ENCODE measurements around the gene PKP4. TPM values are rescaled to one million over a fixed set of nuclear protein-coding genes. Genes with fewer than 3 reads are reported as not detected.

Gene PKP4
- total and polyA plus RNA-seq, 3 donors from 2014 or later, result 42.5 to 60.5 (median 60.0) TPM

DNA sequence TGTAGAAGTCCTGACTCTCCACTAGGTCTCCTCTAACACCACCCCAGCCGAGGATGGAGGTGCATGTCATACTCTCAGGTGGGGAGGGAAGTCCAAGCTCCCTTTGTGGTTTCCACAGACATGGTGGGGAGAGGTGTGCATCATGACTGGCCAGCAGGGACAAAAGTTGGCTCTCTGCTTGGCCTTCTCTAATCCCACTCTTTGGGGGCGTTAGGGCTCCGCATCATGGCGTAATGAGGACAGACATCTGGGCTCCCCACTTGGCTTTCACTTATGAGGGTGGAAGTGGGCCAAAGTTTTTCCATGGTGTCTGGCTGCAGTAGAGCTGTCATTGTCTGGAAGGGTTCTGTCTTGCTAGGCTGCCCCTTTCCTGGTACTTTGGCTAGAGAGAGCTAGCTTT lies 257.7 kb downstream of the PKP4 start:
- Histone ChIP-seq H3K27ac (no peak overlapping the region), H3K9me3 (no peaks in the 10 kb centered on the region), H3K27me3 (no peaks in the 10 kb centered on the region), H3K4me1 (peaks cover 6% of the 10 kb centered on the region), H3K4me3 (no peak overlapping the region), H3K36me3 (ENCODE audit: low read depth, missing control alignments) (no peaks in the 10 kb centered on the region)
- WGBS, 2 donors, result 68 to 71% methylated on average over 4 of the region's 4 CpGs
- no peak for DNase-seq
- TF ChIP-seq, protein P1, sequence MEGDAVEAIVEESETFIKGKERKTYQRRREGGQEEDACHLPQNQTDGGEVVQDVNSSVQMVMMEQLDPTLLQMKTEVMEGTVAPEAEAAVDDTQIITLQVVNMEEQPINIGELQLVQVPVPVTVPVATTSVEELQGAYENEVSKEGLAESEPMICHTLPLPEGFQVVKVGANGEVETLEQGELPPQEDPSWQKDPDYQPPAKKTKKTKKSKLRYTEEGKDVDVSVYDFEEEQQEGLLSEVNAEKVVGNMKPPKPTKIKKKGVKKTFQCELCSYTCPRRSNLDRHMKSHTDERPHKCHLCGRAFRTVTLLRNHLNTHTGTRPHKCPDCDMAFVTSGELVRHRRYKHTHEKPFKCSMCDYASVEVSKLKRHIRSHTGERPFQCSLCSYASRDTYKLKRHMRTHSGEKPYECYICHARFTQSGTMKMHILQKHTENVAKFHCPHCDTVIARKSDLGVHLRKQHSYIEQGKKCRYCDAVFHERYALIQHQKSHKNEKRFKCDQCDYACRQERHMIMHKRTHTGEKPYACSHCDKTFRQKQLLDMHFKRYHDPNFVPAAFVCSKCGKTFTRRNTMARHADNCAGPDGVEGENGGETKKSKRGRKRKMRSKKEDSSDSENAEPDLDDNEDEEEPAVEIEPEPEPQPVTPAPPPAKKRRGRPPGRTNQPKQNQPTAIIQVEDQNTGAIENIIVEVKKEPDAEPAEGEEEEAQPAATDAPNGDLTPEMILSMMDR (IDR thresholded peaks at IDR 0.05), result no peak
- TF ChIP-seq POLR2A (IDR thresholded peaks at IDR 0.05), result no peak
- intact Hi-C loops (cut with DNase I; ENCODE audit: low total_unique reads), result no loop called here

DNA sequence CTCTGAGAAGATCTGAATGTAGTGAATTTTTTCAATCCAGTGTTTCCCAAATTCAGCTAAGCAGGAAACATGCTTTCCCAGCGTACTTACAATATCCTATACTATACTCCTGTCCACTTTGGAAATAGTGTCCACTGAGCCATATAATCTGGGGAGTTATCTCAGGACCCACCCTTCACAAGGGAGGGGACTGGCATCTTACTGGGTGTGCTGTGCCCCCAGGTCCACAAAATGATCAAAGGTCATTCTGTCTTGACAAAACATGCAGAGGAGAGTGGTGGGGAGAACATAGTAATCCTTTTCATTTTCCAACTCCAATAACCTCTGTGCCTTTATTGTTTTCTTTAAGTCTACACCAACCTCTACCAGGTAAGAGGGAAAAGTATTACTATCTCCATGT lies 258.6 kb downstream of the PKP4 start:
- Histone ChIP-seq H3K4me3 (no peak overlapping the region), H3K27ac (no peak overlapping the region), H3K4me1 (peaks cover 6% of the 10 kb centered on the region), H3K27me3 (no peaks in the 10 kb centered on the region), H3K9me3 (no peaks in the 10 kb centered on the region), H3K36me3 (ENCODE audit: low read depth, missing control alignments) (no peaks in the 10 kb centered on the region)
- DNase-seq, result no peak
- intact Hi-C loops (cut with DNase I; ENCODE audit: low total_unique reads), result no loop called here
- 90 to 95% methylated on average over 1 of the region's 1 CpG for WGBS, 2 donors
- TF ChIP-seq POLR2A (IDR thresholded peaks at IDR 0.05), result no peak
- TF ChIP-seq, protein P1 (IDR thresholded peaks at IDR 0.05), result no peak

DNA sequence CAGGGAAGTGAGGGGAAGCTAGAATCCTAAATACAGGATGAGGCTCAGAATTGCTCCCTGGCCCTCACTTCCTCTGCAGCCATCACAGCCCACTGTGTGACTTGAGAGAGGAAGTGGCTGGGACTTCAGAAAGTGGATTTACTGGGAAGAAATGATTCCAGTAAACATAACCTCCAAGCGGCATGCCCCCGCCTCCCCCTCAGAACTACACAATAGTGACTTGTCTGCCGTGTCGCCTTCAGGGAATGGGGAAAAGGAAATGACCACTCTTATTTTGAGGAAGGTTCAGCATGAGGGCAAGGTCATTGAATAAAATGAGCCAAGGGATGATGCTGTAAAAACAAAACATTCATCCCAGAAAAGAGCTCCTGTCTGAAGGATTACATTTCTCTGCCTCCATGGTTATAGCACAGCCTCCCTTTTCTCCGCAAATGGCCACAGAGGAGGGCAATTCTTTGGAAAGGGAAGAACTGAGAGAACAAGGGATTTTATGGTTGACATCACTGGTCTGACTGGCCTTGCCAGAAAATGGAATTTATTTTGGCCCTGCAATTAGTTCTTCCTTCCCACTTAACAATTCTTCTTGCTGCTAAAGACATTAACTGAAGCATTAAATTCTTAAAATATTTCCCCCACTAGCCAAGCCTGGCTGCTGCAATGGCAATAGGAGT lies 259.5 kb downstream of the PKP4 start:
- Histone ChIP-seq H3K27ac (no peak overlapping the region), H3K4me3 (no peak overlapping the region), H3K9me3 (no peaks in the 10 kb centered on the region), H3K36me3 (ENCODE audit: low read depth, missing control alignments) (no peaks in the 10 kb centered on the region), H3K27me3 (no peaks in the 10 kb centered on the region), H3K4me1 (peaks cover 6% of the 10 kb centered on the region)
- TF ChIP-seq POLR2A (IDR thresholded peaks at IDR 0.05), result no peak
- TF ChIP-seq, protein P1 (IDR thresholded peaks at IDR 0.05), result no peak
- 41 to 47% methylated on average over 5 of the region's 5 CpGs for WGBS, 2 donors
- DNase-seq, result no peak
- intact Hi-C loops (cut with DNase I; ENCODE audit: low total_unique reads), result no loop called here

DNA sequence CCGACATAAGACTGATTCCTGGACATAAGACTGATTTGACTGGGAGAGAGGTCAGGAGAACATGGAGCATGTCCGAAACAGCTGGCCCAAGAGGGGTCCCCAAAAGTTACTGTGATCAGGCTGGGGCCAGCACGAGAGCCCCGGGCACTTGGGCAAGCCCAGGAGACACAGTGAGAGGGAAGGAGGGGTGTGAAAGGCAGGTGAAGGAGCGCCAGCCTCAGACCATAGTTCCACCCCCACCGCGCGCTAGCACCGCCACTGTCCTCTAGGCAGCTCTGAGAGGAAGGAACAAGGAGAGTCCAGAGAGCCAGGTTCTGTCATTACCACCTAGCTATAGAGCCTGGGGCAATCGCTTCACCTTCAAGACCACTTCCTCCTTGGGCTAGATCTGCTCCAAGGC lies 260.2 kb downstream of the PKP4 start:
- Histone ChIP-seq H3K27me3 (no peaks in the 10 kb centered on the region), H3K4me1 (peaks cover 6% of the 10 kb centered on the region), H3K4me3 (no peak overlapping the region), H3K9me3 (no peaks in the 10 kb centered on the region), H3K36me3 (ENCODE audit: low read depth, missing control alignments) (no peaks in the 10 kb centered on the region), H3K27ac (no peak overlapping the region)
- TF ChIP-seq POLR2A (IDR thresholded peaks at IDR 0.05), result no peak
- TF ChIP-seq, protein P1 (IDR thresholded peaks at IDR 0.05), result no peak
- 88 to 90% methylated on average over 10 of the region's 10 CpGs for WGBS, 2 donors
- DNase-seq, result no peak
- intact Hi-C loops (cut with DNase I; ENCODE audit: low total_unique reads), result no loop called here
